Measurements from ENCODE around the gene KAZN.

- no peak for TF ChIP-seq PBX3 (IDR thresholded peaks at IDR 0.05)
- TF ChIP-seq CTCF (IDR thresholded peaks at IDR 0.05) = no peak
- no peak for TF ChIP-seq NFE2L2 (conservative IDR thresholded peaks at IDR 0.05; ENCODE audit: low read length)
- no peak for TF ChIP-seq EHMT2 (IDR thresholded peaks at IDR 0.05; ENCODE audit: low read depth)
- no peak for TF ChIP-seq EP300 (IDR thresholded peaks at IDR 0.05)
- TF ChIP-seq ELK1 (IDR thresholded peaks at IDR 0.05; ENCODE audit: low read depth, low read length) = no peak
- TF ChIP-seq ESRRA (IDR thresholded peaks at IDR 0.05; ENCODE audit: borderline replicate concordance, low read length) = no peak
- TF ChIP-seq POLR2A (IDR thresholded peaks at IDR 0.05; ENCODE audit: low read length) = no peak
- TF ChIP-seq REST (IDR thresholded peaks at IDR 0.05) = no peak
These were observed 38.6 kb downstream of the KAZN start for GRCh38 chr1:14636897-14637632.

Measured in A549 (cell line).